HS-5 (cell line): Measurements from ENCODE around the gene C5orf47.
"Not testable (repeated sequence)": the region's sequence is repeated elsewhere in the genome, so short reads cannot be mapped to it uniquely, and the experiment has no call there.

Experiments
- DNase-seq: peaks from one replicate; pipeline ENCODE4 v3.0.0-alpha.2; 2012; ENCODE audit warnings: low read depth

C5orf47 gene

DNA sequence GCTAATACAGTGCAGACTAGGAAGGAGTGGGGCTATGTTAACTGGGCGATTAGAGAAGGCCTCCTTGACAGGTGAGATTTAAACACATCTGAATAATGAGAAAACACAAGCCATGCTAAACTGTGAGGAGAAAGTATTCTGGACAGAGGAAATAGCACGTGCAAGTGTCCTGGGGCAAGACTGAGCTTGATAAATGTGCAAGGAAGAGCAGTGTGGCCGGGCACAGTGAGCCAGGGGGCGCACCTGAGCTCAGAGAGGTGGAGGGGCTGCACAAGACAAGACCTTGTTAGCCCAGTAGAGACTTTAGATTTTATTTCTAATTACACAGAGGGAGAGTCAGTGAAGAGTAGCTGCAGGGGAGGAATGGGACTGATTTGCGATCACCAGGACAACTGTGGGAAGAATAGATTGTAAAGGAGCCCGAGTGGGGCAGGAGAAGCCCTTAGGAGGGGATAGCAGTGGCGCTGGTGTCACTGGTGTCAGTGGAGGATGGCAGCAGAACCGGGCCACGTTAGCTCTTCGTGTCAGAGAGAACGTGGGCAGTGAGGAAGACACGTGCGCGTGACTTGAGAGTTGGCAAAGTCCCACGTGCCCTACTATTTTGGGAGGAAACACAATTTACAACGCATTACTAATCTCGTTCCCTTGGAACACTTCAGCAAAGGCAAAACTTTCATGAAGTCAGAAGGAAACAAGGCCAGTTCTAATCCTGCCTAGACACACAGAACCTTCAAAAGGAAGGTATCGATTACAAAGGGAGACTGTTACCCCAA, 17.9 kb upstream of the C5orf47 start:
- no peak for DNase-seq

DNA sequence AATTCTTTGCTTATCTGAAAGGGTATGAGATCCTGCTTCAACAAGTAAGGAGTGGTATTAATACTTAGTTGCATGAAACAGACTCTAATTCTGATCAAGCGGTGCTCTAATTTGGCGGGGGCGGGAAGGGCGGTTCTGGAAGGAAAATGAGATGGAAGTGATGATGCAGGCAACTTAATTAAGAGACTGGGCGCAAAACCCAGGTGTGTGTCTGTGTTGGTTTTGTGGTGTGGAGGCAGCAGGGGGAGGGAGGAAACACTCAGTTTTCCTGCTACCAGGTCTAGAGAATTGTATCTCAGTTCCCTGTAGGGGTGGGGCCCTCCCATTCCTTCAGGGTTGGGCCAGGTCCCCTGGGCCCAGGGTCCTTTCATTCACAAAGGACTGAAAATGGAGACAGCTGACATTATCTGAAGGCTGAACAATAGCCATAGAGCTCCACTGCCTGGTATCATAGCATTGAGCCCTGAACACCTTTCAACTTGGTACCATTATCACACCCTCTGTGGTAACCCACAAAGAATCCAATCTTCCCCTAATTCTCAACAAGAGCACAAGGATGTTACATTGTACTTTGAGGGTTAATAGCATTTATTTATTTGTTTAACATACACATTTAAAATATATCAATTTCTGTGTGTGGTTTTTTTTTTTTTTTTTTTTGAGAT, 17.2 kb upstream of the C5orf47 start:
- DNase-seq: no peak

DNA sequence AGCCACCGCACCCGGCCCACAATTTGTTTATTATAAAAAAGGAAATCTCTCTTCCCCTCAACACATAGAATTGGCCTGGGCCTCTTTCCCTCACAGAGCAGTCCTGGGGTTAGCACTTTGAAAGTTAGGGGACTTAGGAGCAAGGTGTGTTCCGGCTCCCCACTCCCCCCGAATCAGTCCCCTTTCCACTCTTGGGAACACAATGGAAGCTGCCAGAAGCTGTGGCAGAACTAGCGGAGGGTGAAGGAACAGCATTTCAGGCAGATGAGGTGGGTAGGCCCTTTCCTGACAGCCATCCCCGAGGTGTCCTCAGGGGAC, 16.4 kb upstream of the C5orf47 start:
- DNase-seq: no peak

DNA sequence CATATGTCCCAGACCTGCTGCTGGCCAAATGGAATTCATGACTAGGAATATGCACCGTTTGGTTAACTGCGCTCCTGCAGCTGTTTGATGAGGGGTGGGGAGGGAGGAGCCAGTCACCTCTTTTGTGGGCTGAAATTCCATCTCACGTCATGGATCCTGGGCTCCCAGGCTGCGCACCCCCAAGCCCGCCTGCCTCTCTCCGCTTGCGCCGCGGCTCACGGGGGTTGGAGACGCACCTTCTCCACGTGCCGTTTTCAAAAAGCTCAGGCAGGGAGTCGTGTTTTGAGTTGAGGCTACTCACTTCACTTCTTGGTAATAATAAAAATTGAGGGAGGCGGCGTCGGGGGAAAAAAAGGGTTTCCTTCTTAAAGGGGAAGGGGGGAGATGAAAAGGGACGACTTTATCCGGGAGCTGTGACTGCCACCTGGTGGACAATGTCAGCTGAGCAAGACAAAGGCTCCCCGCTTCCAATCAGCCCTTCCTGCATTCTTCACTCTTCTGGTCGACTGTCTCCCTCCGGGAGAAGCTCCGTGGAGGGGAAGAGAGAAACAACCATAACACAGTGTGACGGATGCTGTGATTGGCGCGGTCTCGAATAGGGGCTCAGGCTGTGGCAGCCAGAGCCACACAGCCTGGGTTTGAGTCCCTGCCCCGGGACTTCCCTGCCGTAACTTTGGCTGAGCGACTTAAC, 15.9 kb upstream of the C5orf47 start:
- DNase-seq: peak; percentile 55

DNA sequence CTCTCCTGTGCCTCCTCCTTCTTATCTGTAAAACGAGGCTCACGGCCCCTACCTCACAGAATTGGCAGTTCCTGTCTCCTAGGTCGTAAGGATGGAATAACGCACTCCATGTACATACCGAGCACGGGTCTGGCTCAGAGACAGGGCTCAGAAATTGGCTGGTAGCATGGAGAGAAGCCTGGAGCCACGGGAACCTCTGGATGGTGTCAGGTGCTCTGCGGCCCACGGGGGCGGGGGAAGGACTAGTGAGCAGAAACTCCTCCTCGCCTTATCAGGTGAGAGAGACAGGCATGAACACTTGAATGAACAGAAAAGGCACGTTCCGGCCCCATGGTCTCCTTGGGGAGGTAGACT, 15.4 kb upstream of the C5orf47 start:
- DNase-seq: no peak

DNA sequence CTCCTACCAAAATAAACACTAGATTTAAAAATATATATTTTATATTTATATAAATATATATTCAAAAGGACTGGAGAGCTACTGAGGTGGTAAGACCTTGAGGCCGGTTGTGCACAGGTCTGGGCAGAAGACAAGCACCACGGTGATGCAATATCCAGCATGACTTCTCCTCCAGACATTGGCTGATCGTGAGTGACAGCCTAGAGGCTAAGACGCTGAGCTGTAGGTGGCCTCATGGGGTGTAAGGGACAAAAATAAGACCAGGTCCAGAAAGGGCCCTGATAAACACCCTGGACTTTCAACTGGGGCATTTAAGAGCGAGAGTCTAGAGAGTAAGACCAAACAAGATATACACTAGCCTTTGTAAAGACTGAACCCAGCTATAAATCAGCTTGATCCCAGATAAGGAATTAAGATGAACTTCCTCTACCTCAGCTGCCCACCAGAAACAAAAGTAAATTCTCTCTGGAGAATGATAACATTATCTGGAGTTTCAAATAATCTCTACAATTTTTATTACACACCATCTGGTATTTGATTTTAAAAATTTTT, 14.2 kb upstream of the C5orf47 start:
- no peak for DNase-seq

DNA sequence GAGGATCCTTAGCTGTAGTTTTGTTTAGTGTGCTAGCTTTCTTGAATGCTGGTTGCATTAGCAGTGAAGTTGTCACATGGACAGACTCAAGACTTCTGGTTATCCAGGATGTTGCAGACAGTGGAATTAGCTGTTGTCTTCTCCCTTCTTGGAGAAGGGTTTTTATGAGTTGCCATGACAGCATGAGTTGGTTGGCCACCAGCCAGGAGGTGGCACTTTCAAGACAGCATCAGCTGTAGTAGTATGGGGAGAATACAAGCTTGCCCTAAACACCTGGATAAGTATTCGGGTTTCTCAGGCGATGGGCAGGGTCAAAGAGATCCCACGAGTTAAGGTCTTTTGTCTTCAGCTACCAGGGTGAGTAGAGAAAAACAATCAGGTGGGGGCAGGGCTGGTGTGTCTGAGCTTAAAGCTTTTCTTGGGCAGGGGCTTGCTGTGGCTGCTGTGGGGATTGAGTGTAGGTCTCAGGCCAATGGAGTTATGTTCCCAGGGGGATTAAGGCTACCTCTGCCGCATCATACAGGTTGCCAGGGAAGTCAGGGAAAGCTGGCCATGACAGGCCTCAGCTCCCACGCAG, 7.7 kb upstream of the C5orf47 start:
- DNase-seq: no peak

DNA sequence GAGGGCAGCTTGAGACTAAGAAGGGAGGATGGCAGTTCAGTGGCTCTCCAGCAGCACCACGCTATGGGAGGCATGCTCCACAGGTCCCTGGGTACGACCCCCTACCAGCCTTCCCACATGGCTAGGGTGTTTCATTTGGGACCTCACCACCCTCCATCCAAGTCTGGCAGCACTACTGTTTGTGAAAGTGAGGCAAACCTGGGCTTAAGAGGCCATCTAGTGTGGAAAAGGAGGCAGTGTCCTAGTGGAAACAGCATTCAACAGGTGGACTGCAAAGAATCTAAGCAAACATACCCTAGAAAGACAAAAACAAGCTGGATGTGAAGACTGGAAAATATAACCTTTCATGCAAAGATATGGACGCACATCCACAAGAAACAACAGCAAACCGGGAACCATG, 4.8 kb upstream of the C5orf47 start:
- no peak for DNase-seq

DNA sequence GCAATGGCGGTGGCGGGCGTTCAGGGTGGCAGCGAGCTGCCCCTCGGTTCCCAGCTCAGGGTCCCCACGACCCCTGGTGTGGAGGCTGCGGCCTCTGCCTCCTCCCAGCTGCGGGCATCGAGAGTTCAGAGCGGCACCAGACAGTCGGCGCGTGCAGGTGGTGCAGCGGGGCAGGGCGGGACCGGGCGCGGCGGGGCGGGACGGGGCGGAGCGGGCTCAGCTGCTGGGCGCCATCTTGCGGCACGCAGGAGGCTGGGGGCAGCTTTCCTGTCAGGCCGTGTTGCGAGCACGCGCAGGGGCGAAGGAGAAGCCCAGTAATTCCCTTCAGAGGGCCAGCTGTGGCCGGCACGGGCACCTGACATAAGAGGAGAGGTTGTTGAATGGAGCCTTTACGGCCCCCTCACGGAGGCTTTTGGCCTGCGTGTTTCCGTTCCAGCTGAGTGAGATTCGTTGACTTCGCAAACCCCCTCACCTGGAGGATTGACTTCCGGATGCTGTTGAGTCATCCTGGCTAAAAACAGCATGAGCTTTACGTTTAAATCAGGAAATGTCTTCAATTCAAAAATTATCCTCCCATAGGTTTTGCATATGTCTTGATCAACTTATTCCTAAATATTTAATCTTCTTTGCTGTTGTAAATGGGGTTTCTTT, 587 bp downstream of the C5orf47 start:
- DNase-seq: no peak

DNA sequence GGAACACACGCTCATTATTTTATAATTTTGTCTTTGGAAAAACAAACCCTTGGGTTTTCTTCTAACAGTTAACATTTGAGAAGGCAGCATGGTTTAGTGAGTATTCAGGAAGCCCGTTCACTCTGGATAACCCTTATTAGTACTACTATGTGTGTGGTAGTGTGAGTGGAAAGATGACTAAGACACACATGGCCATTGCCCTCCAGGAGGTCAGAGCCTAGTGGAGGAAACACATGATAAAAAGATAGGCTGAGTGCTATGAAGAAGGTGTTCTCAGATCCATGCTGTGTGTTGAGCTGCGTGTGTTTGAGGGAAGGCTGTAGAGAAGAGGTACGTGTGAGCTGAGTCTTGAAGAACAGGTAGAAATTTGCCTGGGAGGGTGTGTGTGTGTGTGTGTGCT, 8.4 kb downstream of the C5orf47 start:
- DNase-seq: no peak

DNA sequence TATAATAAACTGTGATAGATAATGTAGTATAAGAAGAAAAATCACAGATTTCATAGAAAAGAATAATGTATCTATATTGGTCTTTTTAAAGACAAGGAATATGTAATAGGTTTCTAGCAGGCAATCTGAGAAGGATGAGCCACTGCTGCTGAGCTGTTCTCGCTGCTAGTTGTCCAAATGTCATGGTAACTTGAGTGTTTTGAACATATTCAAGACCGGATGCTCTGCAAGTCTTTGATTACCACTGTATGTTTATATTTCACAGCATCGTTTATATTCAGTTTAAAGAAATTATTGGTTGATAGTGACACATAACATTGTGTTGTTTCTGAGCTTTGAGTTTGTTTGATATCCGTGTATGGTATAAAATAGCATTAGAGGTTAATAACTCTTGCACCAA, 9.6 kb downstream of the C5orf47 start:
- no peak for DNase-seq

DNA sequence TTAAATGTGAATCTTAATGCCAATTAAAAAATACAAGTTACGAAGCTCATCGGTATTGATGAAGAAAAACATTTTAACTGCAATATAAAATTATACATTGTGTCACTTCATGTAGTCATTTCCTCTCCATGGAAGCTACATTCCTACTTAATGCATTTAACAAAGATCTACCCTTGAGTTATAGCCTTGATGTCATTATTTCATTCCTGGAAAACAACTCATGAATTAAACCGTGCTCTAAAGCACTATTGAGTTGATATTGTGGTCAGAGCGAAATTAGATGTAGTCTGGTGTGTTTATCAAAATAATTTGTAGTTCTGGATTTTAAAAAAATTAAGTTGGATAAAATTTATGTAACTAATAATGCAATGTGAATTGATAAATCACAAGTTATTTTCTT, 11.1 kb downstream of the C5orf47 start:
- DNase-seq: no peak

DNA sequence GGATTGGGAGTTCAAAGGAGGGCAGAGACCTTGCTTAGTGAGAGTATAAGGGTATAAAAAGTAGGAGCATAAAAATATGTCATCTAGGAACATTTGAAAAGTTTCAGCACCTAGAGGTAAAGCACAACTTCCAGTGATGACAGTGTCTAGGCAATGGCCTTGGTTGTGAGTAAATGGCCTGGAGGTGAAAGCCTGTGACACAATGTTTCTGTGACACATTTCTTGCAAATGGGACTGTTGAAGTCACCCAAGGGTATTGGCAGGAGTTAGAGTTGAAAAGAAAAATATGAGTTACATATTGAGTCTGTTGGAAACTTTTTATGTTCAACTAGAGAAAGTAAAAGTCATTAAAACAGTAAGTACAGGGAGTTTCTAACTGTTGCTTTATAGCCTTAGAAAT, 14.8 kb downstream of the C5orf47 start:
- no peak for DNase-seq

DNA sequence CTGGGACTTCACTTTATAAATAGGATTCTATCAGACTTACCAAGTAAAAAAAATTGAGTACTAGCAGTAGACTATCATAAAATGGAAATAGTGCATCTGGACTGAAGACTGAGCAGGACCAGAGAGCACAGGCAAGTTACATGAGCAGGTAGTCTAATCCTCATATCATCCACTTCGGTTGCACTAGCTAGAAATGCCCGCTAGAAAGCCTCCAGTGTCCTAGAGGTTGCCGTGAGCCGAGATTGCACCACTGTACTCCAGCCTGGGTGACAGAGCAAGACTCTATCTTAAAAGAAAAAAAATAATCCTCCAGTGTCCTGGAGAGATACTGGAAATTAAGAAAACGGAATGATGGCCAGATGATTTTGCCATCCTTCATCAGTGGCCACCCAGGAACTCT, 20.0 kb downstream of the C5orf47 start:
- no peak for DNase-seq

DNA sequence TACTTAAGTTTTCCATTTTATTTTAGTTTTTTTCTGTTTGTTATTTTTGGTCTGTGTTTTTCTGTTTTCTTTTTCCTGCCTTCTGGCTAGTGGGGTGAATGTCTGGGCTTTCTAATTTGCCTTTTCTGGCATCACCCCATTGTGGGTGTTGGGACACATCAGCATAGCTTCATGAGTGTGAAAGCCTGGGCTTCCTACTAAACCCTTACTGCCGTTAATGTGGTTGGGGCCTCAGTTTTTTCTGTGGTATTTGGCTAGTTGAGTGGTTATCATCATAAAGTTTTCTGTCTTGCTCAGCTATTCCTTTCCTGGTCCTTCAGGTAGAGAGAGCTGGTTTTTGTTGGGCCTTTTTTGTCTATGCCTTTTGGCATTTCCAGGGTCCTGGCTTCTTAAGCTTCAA, 21.4 kb downstream of the C5orf47 start:
- DNase-seq: no peak

DNA sequence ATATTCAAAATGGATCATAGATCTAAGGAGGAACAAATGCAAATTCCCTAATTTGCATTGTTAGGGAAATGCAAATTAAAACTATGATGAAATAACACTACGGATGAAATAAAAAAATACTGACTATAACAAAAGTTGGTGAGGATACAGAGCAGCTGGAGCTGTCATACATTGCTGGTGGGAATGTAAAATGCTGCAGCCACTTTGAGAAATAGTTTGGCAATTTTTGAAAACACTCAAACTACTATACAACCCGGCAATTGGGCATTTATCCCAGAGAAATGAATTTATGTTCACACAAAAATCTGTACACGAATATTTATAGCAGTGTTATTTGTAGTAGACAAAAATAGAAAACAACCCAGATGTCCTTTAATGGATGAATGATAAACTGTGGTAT, 22.5 kb downstream of the C5orf47 start:
- DNase-seq: no peak

DNA sequence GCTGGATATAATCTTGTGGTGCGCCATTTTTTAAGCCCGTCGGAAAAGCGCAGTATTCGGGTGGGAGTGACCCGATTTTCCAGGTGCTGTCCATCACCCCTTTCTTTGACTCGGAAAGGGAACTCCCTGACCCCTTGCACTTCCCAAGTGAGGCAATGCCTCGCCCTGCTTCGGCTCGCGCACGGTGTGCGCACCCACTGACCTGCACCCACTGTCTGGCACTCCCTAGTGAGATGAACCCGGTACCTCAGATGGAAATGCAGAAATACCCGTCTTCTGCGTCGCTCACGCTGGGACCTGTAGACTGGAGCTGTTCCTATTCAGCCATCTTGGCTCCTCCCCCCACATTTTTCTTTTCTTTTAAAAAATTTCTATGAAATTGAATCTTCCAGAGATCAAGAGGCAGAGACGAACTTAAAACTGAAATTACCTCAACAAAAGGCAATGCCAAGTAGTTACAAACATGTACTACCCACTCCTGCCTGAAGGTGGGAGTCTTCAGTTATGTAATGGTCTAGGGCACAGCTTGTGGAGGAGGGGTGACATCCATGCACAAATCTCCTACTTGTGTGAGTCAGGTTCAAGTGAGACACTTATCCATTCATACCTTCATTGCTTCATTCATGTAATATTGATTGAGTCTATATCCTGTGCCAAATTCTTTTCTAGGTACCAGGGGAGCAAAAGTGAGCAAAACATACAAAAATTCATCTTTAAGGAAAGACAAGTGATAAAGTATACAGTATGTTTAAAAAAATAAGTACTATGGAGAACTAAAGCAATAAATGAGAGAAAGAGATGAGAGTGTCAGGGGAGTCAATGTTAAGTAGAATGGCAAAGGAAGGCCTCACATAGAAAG, 31.3 kb downstream of the C5orf47 start:
- not testable (repeated sequence) for DNase-seq

DNA sequence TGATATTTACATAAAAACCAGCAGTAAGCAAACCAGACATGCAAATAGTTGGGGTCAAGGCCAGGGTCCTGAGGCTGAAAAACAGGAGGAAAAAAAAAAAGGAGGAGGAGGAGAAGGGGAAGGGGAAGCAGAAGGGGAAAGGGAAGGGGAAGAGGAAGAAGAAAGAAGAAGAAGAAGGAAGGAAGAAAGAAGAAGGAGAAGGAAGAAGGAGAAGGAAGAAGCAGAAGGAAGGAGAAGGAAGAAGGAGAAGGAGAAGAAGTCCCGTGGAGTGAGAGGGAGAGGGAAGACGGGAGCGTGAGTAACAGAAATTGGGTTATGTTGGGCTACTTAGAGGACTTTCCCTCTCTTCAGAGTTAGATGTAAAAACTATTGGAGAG, 31.9 kb downstream of the C5orf47 start:
- no peak for DNase-seq

DNA sequence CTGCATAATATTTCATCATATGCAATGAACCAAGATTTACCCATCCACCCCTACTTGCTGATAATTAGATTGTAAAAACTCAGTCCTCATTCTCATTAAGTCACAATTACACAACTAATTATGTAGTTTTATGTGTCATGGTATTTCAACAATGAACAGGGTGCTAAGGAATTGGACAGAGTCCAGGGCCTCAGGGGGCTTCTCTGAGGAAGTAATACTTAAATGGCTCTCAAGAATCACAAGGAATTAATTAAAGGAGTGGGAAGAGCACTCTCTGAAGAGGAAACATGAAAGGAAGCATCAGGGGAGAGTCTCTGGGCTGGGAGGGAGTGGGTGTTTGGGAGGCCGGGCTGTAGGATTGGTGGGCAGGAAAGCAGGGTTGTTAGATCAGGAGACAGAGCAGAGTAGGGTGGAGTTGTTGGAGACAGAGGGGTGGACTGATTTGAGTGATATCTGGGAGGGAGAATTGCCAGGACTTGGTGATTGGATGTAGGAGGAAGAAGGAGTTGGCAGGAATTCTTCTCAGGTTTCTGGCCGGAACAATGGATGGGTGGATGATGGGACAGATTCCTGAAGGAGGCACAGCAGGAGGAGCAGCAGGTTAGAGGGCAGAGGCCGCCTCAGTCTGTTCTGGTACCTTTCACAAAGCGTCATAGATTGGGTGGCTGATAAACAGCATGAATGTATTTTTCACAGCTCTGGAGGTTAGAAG, 33.6 kb downstream of the C5orf47 start:
- no peak for DNase-seq

DNA sequence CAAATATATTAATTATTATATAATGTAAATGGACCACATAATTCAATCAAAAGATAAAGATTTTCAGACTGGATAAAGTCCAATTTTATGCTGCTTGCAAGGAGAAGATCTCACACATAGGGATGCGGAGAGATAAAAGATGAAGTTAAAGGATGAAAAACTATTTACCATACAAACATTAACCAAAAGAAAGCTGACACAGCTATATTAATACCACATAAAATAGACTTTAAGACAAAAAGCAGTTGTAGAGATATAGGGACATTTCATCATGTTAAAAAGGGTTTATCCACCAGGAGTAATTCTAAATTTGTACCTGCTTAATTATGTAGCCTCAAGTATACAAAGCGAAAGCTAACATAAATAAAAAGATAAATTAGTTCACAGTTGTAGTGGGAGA, 41.3 kb downstream of the C5orf47 start:
- DNase-seq: no peak
